H9 (cell line): ENCODE data around the gene FUT2. TPM values are rescaled to one million over a fixed set of nuclear protein-coding genes. Genes with fewer than 3 reads are reported as not detected.

Experiments used
- DNase-seq: peaks from one replicate; pipeline ENCODE4 v3.0.0-alpha.2; 2017
- H2AFZ ChIP-seq: one replicate; pipeline ENCODE4 v1.6.1; 2013; ENCODE audit warnings: mild to moderate bottlenecking, low read length, control low read depth, moderate library complexity
- H2AK5ac ChIP-seq: 2 replicates; pipeline ENCODE4 v1.6.1; 2013; ENCODE audit warnings: low read length, control low read depth, mixed read lengths; ENCODE audit not compliant: insufficient read length
- H2BK120ac ChIP-seq: one replicate; pipeline ENCODE4 v1.6.1; 2013; ENCODE audit warnings: low read depth, mild to moderate bottlenecking, low read length, control low read depth, inconsistent platforms; ENCODE audit not compliant: poor library complexity, severe bottlenecking
- H2BK12ac ChIP-seq: 2 replicates; pipeline ENCODE4 v1.6.1; 2013; ENCODE audit warnings: low read length, control low read depth, mixed read lengths, low read depth; ENCODE audit not compliant: insufficient read length
- H2BK15ac ChIP-seq: 2 replicates; pipeline ENCODE4 v1.6.1; 2013; ENCODE audit warnings: low read depth, low read length, control low read depth
- H2BK20ac ChIP-seq: one replicate; pipeline ENCODE4 v1.6.1; 2013; ENCODE audit warnings: low read depth, mild to moderate bottlenecking, low read length, control low read depth, inconsistent platforms; ENCODE audit not compliant: poor library complexity, severe bottlenecking
- H2BK5ac ChIP-seq: 2 replicates; pipeline ENCODE4 v1.6.1; 2013; ENCODE audit warnings: low read length, control low read depth, mixed read lengths; ENCODE audit not compliant: insufficient read length
- H3K14ac ChIP-seq: 2 replicates; pipeline ENCODE4 v1.6.1; 2013; ENCODE audit warnings: low read length, control low read depth; ENCODE audit not compliant: insufficient read depth
- H3K18ac ChIP-seq: 2 replicates; pipeline ENCODE4 v1.6.1; 2013; ENCODE audit warnings: low read depth, mild to moderate bottlenecking, mixed read lengths, low read length, control low read depth; ENCODE audit not compliant: insufficient read length
- H3K23ac ChIP-seq: 2 replicates; pipeline ENCODE4 v1.6.1; 2013; ENCODE audit warnings: low read length, control low read depth, mixed read lengths, low read depth; ENCODE audit not compliant: insufficient read length
- H3K23me2 ChIP-seq: 2 replicates; pipeline ENCODE4 v1.6.1; 2013; ENCODE audit warnings: low read depth, mild to moderate bottlenecking, mixed read lengths, low read length, control low read depth; ENCODE audit not compliant: insufficient read length, poor library complexity, severe bottlenecking
- H3K27ac ChIP-seq: 2 replicates; pipeline ENCODE4 v1.5.1; 2013; ENCODE audit warnings: low read length, control low read depth, mixed read lengths, low read depth; ENCODE audit not compliant: insufficient read length
- H3K27me3 ChIP-seq: 2 replicates; pipeline ENCODE4 v1.6.1; 2013; ENCODE audit warnings: low read length, control low read depth, inconsistent platforms; ENCODE audit not compliant: insufficient read depth
- H3K4ac ChIP-seq: 2 replicates; pipeline ENCODE4 v1.6.1; 2013; ENCODE audit warnings: low read depth, mild to moderate bottlenecking, control low read depth, inconsistent platforms, low read length, moderate library complexity
- H3K4me1 ChIP-seq: 2 replicates; pipeline ENCODE4 v1.6.1; 2013; ENCODE audit warnings: low read length, control low read depth, inconsistent platforms; ENCODE audit not compliant: insufficient read depth
- H3K4me2 ChIP-seq: 2 replicates; pipeline ENCODE4 v1.6.1; 2013; ENCODE audit warnings: low read length, control low read depth, mixed read lengths; ENCODE audit not compliant: insufficient read length, insufficient read depth
- H3K56ac ChIP-seq: 2 replicates; pipeline ENCODE4 v1.6.1; 2013; ENCODE audit warnings: low read depth, mild to moderate bottlenecking, mixed read lengths, low read length, control low read depth; ENCODE audit not compliant: insufficient read length
- H3K79me1 ChIP-seq: 2 replicates; pipeline ENCODE4 v1.6.1; 2013; ENCODE audit warnings: low read depth, mild to moderate bottlenecking, moderate library complexity, low read length, control low read depth, inconsistent platforms; ENCODE audit not compliant: insufficient read depth, poor library complexity, severe bottlenecking
- H3K79me2 ChIP-seq: 2 replicates; pipeline ENCODE4 v1.6.1; 2013; ENCODE audit warnings: low read length, control low read depth, inconsistent platforms; ENCODE audit not compliant: insufficient read depth
- H3K9ac ChIP-seq: 2 replicates; pipeline ENCODE4 v1.6.1; 2013; ENCODE audit warnings: low read length, control low read depth, mixed read lengths; ENCODE audit not compliant: insufficient read length; ENCODE audit errors: extremely low read depth
- H3K9me3 ChIP-seq: one replicate; pipeline ENCODE4 v1.6.1; 2013; ENCODE audit warnings: low read depth, low read length, inconsistent platforms; ENCODE audit not compliant: control insufficient read depth
- H3T11ph ChIP-seq: one replicate; pipeline ENCODE4 v1.6.1; 2013; ENCODE audit warnings: mild to moderate bottlenecking, low read length, control low read depth, inconsistent platforms
- H4K20me1 ChIP-seq: one replicate; pipeline ENCODE4 v1.6.1; 2013; ENCODE audit not compliant: control insufficient read depth, insufficient read length, insufficient read depth
- H4K5ac ChIP-seq: 2 replicates; pipeline ENCODE4 v1.6.1; 2013; ENCODE audit warnings: low read depth, mild to moderate bottlenecking, mixed read lengths, low read length, control low read depth; ENCODE audit not compliant: insufficient read length
- H4K8ac ChIP-seq: replicated peaks from 2 replicates; pipeline ENCODE4 v1.6.1; 2013; ENCODE audit warnings: low read length, control low read depth, mixed read lengths, low read depth; ENCODE audit not compliant: insufficient read length
- H4K91ac ChIP-seq: 2 replicates; pipeline ENCODE4 v1.6.1; 2013; ENCODE audit warnings: low read depth, mild to moderate bottlenecking, moderate library complexity, mixed read lengths, low read length, control low read depth; ENCODE audit not compliant: insufficient read length
- H3K27ac Mint-ChIP-seq, 3 experiments: 2 replicates in 2 of 3; 3 replicates in 1 of 3; pipeline ENCODE4 v1.8.0; 2020 to 2021; ENCODE audit warnings: mixed read lengths in 3 of 3, mild to moderate bottlenecking in 1 of 3, moderate library complexity in 1 of 3
- H3K27me3 Mint-ChIP-seq: 2 replicates; pipeline ENCODE4 v1.8.0; 2021; ENCODE audit warnings: low read depth, mild to moderate bottlenecking, moderate library complexity, mixed read lengths
- H3K36me3 Mint-ChIP-seq, 3 experiments: 2 replicates in 2 of 3; 3 replicates in 1 of 3; pipeline ENCODE4 v1.8.0; 2020 to 2021; ENCODE audit warnings: low read depth in 3 of 3, mixed read lengths in 3 of 3; ENCODE audit not compliant: insufficient read depth in 1 of 3
- H3K4me1 Mint-ChIP-seq, 2 experiments: 2 replicates each; pipeline ENCODE4 v1.8.0; 2020; ENCODE audit warnings: mixed read lengths in 2 of 2
- H3K4me3 Mint-ChIP-seq, 2 experiments: 2 replicates in 1 of 2; 3 replicates in 1 of 2; pipeline ENCODE4 v1.8.0; 2020 to 2021; ENCODE audit warnings: mild to moderate bottlenecking in 2 of 2, mixed read lengths in 2 of 2, moderate library complexity in 1 of 2
- H3K9me3 Mint-ChIP-seq, 2 experiments: 2 replicates in 1 of 2; 3 replicates in 1 of 2; pipeline ENCODE4 v1.8.0; 2020; ENCODE audit warnings: mild to moderate bottlenecking in 2 of 2, mixed read lengths in 2 of 2, moderate library complexity in 1 of 2
- WGBS: extraction: QIAGEN DNeasy Blood & Tissue Kit; methylation state at CpG from one replicate; pipeline ENCODE4 v1.1.7; 2013; ENCODE audit warnings: missing lambda C conversion rate, low lambda C conversion rate, mixed read lengths; ENCODE audit not compliant: insufficient read length; ENCODE audit errors: extremely low coverage; 5-methylcytosine and 5-hydroxymethylcytosine counted together
- total RNA-seq: library from RNA; stranded (reverse); gene quantifications from 2 replicates; pipeline ENCODE4 v1.2.1, GENCODE V29; 2021
- TF ChIP-seq, protein P1 (sequence below): fragments of 200-600 bp; sonication (generic); conservative IDR thresholded peaks from 3 replicates; pipeline ENCODE4 v1.8.0; 2021; ENCODE audit warnings: antibody characterized with exemption, mild to moderate bottlenecking

Gene FUT2
- total RNA-seq, 1 experiment from 2014 or later = 11.4 TPM

DNA sequence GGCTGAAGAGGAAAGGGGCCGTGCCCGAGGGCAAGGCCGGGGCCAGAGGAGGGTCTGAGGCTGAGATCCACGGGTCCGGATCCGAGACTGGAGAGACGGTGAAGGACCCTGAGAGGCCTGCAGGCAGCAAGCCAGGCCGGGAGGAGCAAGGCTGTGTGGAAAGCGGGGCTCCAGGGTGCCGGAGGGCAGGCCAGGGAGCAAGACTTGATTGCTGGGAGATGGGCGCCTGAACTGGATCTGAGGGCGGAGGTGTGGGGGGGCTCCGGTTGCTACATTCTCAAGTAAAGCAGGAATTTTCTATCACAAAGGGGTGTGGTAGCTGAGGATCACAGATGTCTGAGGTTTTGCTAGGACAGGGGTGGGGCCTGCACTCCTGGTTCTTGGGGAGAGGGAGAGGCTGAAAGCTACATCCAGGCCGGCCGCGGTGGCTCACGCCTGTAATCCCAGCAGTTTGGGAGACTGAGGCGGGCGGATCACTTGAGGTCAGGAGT lies 20.0 kb downstream of the FUT2 start:
- no peak overlapping the region for H2BK5ac ChIP-seq
- H4K5ac ChIP-seq = no peak overlapping the region
- H3K4me1 Mint-ChIP-seq = peaks cover 38 to 55% of the 10 kb centered on the region in 2 experiments
- H2BK20ac ChIP-seq = no peak overlapping the region
- no CpG with 5 or more reads among the region's 19 CpGs for WGBS
- peaks cover 2% of the 10 kb centered on the region; the same call in 1 of the 2 replicates for H3K27me3 Mint-ChIP-seq
- no peak overlapping the region for H4K91ac ChIP-seq
- no peak overlapping the region for H3K23ac ChIP-seq
- no peak overlapping the region for H2AK5ac ChIP-seq
- no peak overlapping the region for H3K4ac ChIP-seq
- H3K4me1 ChIP-seq = no peaks in the 10 kb centered on the region; the same call in 1 of the 2 replicates
- TF ChIP-seq, protein P1, sequence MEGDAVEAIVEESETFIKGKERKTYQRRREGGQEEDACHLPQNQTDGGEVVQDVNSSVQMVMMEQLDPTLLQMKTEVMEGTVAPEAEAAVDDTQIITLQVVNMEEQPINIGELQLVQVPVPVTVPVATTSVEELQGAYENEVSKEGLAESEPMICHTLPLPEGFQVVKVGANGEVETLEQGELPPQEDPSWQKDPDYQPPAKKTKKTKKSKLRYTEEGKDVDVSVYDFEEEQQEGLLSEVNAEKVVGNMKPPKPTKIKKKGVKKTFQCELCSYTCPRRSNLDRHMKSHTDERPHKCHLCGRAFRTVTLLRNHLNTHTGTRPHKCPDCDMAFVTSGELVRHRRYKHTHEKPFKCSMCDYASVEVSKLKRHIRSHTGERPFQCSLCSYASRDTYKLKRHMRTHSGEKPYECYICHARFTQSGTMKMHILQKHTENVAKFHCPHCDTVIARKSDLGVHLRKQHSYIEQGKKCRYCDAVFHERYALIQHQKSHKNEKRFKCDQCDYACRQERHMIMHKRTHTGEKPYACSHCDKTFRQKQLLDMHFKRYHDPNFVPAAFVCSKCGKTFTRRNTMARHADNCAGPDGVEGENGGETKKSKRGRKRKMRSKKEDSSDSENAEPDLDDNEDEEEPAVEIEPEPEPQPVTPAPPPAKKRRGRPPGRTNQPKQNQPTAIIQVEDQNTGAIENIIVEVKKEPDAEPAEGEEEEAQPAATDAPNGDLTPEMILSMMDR = no peak
- no peak overlapping the region for H3K56ac ChIP-seq
- no peak overlapping the region for H2BK120ac ChIP-seq
- peaks cover 8% of the 10 kb centered on the region for H3K23me2 ChIP-seq
- H3T11ph ChIP-seq = no peak overlapping the region
- peaks cover 7 to 8% (median 8%) of the 10 kb centered on the region in 3 experiments; a peak in 6 of 7 replicates for H3K36me3 Mint-ChIP-seq
- no peaks in the 10 kb centered on the region for H3K9me3 ChIP-seq
- no peak overlapping the region for H2BK12ac ChIP-seq
- H3K4me2 ChIP-seq = no peak overlapping the region
- no peak overlapping the region for H3K9ac ChIP-seq
- H3K27ac ChIP-seq = no peak overlapping the region
- H3K9me3 Mint-ChIP-seq = peaks cover 5% of the 10 kb centered on the region in 2 experiments; a peak in 4 of 5 replicates
- H3K27me3 ChIP-seq = no peaks in the 10 kb centered on the region
- no peak overlapping the region for H2BK15ac ChIP-seq
- H3K14ac ChIP-seq = no peak overlapping the region
- H2AFZ ChIP-seq = no peak overlapping the region
- H4K20me1 ChIP-seq = no peaks in the 10 kb centered on the region
- no peaks in the 10 kb centered on the region for H3K79me1 ChIP-seq
- H3K27ac Mint-ChIP-seq = no peak overlapping the region
- H3K4me3 Mint-ChIP-seq = peak overlapping the region in 1 of 2 experiments; percentile 77; a peak in 2 of 5 replicates
- no peaks in the 10 kb centered on the region for H3K79me2 ChIP-seq
- H3K18ac ChIP-seq = no peak overlapping the region
- no peak overlapping the region for H4K8ac ChIP-seq
- DNase-seq = peak; percentile 27
